NCI-H1436 (cell line): ENCODE measurements around the gene WNT11.
"Not testable (repeated sequence)": the region's sequence is repeated elsewhere in the genome, so short reads cannot be mapped to it uniquely, and the experiment has no call there.

Source experiments
- DNase-seq: peaks from one replicate; lab custom pipeline; 2025; lab: John Stamatoyannopoulos, UW

Gene WNT11

DNA sequence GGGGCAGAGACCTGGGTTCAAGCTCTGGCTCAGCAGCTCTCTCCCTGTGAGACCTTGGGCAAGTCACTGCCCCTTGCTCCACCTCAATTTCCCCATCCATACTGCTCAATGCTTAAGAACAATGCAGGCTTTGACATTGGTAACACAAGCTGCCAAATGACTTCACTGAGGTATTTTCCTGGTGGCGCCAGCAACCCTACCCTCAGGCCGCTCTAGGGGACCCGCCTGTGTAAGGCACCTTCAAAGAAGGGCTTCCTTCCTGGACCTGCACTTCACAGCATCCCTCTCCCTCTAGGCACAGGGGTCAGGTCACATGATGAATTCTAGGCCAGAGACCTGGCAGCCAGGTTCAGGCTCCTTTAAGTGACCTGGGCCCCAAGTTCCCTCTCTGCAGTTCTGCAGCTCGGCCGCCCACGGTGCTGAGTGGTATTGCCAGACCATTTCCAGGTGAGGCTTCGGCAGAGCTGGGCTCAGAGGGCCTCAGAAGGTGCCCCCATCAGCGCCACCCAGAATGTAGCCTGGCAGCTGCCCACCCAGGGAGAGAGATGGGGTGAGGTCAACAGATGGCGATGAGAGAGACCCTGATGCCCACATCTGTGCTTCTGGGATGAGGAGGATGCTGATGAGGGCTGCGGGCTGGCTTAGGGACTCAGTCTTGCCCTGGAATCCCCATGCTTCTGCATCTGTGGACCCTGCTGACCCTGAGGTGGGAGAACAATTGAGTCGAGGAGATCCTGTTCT lies 4.5 kb downstream of the WNT11 start:
- DNase-seq = no peak

DNA sequence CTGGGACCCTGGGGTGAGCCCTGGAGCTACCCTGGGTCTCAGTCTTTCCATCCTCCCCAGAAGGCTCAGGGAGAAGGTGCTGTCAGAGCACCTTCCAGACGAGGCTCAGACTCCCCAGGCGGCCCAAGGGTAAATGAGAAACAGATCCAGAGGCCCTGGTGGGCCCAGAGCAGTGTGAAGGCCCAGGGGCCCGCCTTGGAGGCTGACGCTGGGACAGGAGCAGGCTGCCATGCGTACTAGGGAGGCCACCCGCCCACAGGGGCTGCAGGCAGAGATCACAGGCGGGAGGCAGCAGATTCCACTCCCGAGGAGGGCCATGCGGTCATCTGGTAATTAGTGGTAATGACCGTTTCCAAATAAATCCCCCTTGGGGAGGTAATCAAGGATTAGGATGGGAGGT lies 5.2 kb downstream of the WNT11 start:
- DNase-seq = no peak

DNA sequence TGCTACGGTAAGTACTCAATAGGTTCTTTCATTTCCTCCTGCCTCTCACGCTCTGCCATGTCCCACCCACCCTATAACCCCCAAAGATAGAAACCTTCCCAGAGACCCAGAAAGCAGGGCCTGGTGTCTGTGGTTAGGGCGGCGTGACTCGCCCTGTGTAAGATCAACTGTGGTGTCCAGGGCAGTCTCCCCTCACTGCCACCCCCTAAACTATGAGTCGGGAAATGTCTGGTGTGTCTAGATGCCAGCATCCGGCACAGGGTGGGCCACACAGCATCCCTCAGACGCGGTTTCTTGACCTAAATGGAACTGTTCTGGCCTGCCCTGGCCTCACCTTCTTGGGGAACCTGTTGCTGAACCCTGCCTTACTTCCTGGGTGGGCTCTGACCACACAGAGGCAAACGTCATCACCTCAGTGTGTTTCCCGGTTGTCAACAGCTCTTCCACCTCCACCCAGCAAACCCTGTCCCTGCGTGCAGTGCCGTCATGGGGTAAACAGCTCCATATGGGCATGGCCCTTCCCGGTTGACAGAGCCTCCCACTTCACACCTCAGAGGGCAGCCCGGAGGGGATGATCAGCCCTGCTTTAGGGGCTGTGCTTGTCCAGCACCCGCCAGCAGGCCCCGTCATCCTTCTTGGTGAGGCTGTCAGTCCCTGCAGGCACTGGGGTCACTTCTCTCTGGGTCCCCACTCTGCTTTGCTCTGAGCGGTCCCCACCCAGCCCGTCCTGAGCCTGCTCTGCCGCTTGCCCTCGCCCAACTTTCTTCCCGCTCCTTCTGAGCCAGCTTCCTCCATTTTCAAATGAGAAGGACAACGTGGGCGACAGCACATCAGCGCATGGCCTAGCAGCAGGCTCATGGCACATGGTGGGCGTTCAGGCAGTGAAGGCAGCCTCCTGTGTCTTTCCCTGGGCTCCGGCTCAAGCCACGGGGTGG lies 6.0 kb downstream of the WNT11 start:
- DNase-seq = no peak

DNA sequence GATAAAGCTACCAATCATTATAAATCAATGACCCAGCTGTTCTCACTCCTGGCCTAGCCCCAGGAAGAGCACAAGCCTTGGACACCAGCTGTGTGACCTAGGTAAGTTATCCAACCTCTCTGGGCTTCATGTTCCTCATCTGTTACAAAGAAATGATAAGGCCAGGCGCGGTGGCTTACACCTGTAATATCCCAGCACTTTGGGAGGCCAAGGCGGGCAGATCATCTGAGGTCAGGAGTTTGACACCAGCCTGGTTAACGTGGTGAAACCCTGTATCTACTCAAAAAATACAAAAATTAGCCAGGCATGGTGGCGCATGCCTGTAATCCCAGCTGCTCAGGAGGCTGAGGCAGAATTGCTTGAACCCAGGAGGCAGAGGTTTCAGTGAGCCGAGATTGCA lies 7.6 kb downstream of the WNT11 start:
- DNase-seq = not testable (repeated sequence)

DNA sequence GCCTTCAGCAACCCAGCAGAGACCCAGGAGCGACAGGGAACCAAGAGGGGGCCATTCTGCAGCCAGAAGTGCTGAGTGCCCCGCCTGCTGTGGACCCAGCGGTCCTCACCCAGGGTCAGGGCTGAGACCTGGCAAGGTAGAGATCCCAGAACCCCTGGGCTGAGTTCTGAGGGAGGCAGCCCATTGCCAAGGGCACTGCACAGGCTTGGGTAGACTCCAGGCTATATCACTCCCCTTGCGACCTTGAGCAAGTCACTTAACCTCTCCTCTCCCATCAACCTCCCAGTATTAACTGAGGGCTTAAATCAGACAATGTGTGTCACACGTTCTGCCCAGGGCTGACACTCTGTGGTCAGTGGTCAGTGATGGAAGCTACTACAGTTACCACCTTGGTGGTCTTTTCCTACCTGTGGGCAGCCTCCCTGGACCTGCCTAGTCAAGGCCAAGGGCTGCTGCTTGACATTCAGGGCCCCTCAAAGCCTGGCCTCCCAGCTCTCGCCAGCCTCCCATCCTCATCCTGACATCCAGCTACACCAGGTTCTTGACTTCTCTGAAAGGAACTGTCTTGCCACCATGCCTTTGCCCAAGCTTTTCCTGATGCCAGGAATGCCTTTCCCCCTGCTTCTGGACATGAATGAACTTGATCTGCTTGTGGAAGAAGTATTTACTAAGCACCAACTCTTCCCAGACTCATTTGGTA lies 8.2 kb downstream of the WNT11 start:
- DNase-seq = no peak

DNA sequence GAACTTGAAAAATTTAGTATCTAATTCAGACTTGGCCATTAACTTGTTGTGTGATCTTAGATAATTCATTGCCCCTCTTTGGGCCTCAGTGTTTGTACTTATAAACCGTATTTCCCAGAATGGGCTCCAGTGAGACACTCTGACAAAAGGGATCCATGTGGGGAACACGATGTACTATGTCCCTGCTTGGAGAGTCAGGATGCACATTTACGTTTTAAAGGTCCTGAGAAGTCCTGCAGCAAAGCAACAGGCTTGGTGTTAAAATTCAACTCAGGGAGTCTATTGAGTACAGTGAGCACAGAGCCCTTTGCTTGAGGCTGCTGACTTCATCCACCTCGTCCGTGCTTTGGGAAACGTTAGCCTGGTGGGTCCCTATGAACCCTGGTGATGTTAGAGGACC lies 9.0 kb downstream of the WNT11 start:
- DNase-seq = no peak

DNA sequence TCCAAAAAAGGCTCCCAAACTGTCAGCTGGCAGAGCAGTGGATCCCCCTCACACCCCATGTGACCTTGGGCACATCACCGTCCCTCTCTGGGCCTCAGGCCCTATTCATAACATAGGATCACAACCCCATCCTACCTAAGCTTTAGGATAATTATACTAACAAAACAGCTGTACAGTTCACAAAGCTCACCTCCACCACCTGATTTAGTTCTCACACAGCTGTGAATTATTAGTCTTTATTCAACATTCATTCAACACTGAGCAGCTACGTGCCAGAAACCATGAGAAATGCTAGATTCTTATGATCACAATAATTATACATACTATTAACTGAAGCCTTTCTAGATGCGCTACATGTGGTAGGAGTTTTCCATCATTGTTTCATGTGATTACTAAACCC lies 9.5 kb downstream of the WNT11 start:
- DNase-seq = no peak

DNA sequence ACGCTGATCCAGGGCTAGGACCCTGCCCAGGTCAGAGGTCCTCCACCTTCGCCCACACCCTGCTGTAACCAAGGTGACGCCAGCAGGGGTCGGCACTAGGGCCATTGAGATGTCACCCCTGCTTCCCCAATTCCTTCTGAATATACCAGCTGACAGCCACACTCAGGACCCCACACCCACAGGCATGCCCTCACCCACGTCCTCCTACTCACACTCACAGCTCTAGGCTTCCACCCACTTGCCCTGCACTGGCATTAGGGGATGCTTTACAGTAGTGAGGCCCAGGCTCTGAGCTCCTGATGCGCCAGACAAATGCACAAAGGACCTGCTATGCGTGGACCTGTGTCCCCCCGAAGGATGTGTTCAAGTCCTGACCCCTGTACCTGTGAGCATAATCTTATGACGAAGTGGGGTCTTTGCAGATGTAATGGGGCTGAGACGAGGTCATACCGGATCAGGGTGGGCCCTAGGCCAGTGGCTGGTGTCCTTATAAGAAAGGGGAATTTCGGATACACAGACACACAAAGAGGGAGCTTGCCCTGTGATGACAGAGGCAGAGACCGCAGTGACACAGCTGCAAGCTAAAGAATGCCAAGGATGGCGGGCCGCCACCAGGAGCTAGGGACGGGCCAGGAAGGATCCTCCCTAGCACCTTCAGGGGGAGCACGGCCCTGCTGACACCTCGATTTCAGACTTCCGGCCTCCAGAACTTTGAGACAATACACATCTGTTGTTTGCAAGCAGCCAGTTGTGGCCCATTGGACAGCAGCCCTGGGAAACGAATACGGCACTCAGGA lies 11.2 kb downstream of the WNT11 start:
- no peak for DNase-seq

DNA sequence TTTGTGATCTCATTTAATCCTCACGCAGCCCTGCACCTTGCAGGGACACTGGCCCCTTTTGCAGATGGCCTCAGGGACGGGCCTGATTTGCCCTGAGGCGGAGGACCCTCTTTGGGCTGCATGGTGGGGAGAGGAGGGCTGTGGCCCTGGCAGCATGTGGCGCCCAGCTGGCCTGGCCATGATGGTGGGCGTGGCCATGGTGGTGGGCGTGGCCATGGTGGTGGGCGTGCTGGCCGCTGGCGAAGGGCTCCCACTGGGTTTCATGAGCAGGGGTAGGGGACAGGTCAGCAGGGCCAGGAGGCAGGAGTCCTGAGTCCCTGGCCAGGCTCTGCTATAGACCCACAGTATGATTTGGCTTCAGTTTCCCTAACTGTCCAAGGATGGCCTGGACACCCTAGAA lies 13.1 kb downstream of the WNT11 start:
- no peak for DNase-seq

DNA sequence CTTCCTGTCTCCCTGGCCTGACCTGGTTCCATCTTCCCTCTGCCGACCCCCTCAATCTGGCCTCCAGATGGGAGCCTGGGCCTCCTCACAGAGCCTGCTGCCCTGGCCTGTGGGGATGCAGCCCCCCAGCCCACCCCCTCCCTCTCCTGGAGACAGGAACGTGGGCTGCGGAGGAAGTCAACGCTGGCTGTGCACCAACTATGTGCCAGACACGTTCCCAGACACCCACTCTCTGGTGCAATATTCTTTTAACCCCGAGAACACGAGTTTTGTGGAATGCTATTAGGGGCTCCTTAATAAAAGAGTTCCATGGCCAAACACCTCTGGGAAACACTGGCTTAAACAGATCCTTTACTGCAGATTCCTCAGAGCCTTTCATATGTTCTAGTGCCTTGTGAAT lies 15.9 kb downstream of the WNT11 start:
- DNase-seq = no peak

DNA sequence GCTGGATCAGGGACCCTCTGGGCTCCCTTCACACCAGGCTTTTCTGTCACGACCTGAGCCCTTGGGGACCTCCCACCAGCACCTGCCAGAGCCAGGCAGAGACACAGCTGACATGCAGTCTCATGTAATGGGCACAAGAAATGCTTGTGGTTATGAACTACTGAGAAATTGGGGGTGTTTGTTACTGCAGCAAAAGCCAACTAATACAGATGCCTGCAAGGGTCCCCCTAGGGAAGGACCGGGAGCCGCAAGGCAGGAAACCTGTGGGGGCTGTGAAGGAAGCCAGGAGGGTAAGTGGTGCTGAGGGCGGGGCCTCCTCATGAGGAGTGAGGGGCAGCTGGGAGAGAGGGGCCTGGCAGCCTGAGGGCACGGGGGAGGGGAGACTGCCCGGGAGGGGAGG lies 16.6 kb downstream of the WNT11 start:
- DNase-seq = no peak

DNA sequence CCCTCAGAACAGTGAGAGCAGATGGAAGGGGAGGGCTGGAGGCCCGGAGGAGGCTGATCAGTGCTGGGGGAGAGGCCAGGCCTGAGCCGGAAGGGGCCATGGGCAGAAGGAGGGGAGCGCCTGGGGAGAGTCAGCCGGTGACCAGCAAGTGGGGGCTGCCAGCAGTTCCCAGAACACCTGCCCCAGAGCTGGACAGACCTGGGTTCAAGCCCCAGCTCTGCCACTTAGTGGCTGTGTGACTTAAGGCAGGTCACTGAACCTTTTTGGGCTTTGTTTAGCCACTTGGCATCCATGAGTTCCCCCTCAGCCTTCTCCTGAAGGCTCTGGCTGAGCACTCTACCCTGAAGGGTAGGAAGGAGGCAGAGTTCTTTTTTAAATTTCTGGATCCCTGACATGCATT lies 17.4 kb downstream of the WNT11 start:
- DNase-seq = no peak

DNA sequence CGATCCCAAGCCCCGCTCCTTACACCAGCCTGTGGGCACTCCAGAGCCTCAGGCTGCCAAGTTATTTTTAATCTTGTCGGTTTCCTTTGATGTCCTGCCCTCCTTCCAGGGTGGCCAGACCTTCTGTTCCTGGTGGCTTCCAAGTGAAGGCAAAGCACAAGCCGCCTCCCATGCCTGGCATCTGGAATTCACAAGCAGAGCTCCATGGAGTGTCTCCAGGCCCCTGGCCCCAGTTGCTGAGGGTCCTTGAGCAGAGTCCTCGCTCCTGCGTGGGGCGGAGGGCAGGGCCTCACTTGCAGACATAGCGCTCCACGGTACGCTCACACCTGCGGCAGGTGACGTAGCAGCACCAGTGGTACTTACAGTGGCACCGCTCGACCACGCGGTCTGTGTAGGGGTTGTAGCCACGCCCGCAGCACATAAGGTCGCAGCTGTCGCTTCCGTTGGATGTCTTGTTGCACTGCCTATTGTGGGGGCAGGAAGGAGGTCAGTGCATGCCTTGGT lies 19.5 kb downstream of the WNT11 start:
- DNase-seq = no peak

DNA sequence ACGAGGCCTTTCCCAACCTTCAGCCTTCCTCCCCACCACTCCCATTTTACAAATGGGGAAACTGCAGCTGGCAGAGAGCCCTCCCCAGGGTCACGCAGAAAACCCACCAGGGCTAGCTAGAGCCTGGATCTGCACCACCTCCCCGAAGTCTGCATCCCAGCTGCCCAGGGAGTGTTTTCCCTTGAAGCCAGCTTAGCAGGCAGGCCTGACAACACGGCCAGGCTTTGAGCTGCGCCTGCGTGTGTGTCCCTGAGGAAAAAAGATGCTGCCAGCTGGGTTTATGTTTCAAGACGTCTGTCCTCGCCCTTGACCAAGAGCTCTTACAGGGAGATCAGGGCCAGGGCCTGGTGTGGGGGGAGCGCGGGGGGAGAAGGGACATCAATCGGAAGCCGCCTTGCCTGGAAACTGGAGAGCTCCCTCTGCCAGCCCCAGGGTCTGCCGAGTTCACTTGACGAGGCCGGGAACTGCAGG lies 20.3 kb downstream of the WNT11 start:
- DNase-seq = no peak

DNA sequence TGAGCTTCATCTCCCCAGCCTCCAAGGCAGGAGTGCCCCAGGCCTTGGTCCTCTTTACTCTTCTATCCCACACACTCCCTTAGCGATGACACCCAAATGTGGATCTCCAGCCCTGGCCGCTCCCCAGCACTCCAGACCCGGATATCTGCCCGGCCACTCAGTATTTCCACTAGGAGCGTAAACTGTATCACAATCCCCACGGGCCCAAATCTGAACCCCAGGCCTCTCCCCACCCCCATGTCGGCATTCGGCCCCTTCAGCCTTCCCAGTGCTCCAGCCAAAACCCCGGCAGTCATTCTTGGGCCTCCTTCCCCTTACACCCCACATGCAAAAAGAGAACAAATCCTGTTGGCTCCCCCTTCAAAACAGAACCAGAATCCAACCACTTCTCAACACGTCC lies 20.8 kb downstream of the WNT11 start:
- DNase-seq = no peak

DNA sequence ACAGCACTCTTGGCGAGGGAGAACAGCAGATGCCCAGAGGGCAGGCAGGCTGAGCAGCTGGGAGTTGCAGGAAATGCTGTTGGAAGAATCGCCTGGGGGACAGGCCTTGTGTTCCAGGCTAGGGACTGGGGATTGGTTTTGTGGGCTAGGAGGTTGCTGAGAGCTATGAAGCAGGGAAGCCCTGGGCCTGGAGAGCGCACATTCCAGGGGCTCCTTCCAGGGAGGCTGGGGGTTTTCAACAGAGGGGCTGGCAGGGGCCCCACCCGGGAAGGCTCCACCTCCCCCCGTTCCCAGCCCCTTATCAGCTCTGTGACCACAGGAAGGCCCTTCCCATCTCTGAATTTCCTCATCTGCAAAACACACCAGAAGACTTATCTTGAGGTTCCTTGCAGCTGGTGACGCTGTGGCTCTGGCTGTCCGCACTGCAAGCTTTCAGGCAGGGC lies 21.7 kb downstream of the WNT11 start:
- DNase-seq = no peak

DNA sequence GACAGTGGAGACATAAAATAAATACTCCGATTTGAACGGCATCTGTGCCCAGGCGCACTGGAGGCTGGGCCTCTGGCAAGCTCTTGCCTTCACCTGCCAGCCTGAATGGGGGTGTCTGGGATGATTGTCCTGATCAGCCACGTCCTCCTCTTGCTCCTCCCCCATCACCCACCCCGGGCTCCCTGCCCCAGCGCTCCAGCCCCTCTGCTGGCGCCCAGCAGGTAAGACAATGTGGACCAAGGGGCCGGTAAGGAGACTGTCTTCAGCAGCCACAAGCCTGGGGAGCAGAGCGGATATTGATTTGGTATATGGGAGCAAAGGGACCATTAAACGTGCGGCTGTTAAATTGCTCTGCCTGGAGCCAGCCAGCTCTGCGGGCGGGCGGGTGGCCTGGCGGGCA lies 24.9 kb downstream of the WNT11 start:
- DNase-seq = no peak

DNA sequence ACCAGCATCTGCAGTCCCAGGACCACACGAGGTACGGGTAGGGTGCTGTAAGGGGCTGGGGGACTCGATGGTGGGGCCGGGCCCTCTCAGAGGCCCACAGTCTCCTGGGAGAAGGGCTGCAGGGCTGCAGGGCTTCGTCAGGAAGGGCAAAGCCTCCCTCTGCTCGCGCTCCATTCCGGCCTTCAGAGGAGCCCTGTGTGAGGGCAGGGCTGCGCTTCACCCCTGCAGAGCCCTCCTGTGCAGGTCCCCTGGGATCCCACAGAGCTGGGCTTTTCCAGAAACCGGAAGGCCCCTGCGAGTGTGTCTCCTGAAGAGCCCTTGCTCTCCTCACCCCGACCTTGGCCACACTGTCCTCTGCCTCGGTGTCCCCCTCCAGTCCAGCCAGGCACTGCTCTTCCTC lies 27.2 kb downstream of the WNT11 start:
- DNase-seq = no peak

DNA sequence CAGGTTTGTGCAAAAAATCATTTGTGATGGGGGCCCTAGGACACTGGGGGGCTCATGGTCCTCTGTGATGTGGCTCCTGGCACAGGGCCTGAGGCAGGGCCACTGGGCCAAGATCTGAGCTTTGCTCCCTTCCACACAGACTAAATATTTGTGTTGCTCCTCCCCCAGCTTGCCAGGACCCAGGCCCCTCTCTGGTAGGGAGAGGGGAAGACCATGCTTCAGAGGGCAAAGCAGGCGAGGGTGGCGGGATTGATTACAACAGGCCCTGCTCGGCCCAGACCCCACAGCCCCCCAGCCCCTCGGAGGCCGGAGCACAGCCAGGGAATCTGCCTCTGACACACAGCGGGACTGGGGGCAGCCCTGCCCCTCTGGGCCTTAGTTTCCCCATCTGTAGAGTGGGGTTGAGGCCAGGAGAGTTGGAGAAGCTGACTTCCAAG lies 29.0 kb downstream of the WNT11 start:
- no peak for DNase-seq

DNA sequence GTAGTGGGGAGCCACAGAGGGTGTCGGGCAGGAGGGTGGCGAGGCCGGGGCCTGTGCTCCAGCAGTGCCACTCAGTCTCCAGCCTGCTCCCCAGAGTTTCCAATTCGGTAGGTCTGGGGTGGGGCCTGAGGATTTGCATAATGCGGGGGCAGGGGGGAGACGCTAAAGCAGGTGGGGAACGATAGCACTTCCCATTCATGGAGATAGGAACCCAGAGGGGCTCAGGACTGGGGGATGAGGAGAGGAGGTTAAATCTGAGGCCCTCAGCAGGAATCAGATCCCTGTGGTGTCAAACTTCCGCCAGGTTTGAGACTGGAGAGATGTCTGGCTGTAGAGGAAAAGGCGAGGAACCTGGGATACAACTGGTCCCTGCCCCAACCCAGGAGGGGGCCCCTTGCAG lies 29.8 kb downstream of the WNT11 start:
- DNase-seq = no peak

DNA sequence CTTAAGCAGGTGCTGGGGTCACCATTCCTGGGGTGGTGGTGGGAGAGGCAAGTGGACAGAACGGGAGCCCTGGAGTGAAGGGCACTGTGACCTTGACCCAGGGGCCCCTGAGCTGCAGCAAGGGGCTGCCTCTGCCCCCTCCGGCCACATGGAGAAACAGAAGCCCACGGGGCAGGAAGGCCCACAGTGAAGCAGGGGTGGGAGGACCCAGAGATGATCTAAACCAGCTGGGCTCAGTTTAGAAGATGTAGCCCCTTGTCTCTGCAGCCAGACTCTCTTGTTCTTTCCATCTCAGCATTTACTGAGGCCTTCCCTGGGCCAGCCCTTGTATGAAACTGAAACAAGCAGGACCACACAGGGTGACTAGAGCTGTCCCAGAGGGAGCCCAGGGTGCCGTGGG lies 30.5 kb downstream of the WNT11 start:
- DNase-seq = no peak

DNA sequence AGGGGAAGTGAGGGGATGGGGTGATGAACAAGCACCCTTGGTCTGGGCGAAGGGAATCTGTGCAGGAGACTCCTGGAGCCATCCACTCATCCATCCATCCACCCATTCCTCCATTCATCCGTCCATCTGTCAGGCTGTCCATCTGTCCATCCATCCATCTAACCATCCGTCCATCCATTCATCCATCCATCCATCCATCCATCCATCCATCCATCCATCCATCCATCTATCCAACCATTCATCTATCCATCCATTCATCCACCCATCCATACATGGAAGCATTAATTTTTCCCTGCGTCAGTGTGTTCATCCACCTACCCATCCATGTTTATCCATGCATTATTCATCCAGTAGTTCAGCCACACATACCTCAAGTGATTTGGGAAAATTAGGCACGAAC lies 32.0 kb downstream of the WNT11 start:
- DNase-seq = no peak
